Endothelial cell of umbilical vein (primary cell): Measurements from ENCODE around the gene DNMT3B. TPM values are rescaled to one million over a fixed set of nuclear protein-coding genes. Genes with fewer than 3 reads are reported as not detected.

Source experiments
- BruUV-seq: library from RNA; stranded (reverse); fragments of 400-500 nt; replicated peaks from 2 replicates; lab custom pipeline; 2021; lab: Mats Ljungman, UMichigan
- CTCF ChIA-PET: fragments of 300-600, 350-600 bp; sonication (Branson Sonifier 250); formaldehyde crosslinking; loops from one replicate; lab custom pipeline; 2021; ENCODE audit warnings: antibody characterized with exemption, inconsistent platforms; lab: Charles Lee
- POLR2A ChIA-PET: fragments of 300-600, 350-600 bp; sonication (Branson Sonifier 250); formaldehyde crosslinking; loops from one replicate; lab custom pipeline; 2021; ENCODE audit warnings: antibody characterized with exemption, inconsistent platforms; lab: Charles Lee
- DNase-seq: peaks from one replicate; pipeline ENCODE4 v3.0.0-alpha.2; 2011; ENCODE audit warnings: low read depth, low spot score
- FAIRE-seq: peaks from 2 replicates; lab custom pipeline; 2011; peaks lifted over from hg19 to GRCh38; lab: Jason Lieb, UNC
- H2AFZ ChIP-seq: 2 replicates; pipeline ENCODE4 v1.6.0; 2012; ENCODE audit warnings: low read depth, low read length, control low read depth, inconsistent platforms
- H3K27ac ChIP-seq: 2 replicates; pipeline ENCODE4 v1.5.1; 2011; ENCODE audit warnings: low read depth, mild to moderate bottlenecking, control low read depth, low read length, moderate library complexity; ENCODE audit not compliant: insufficient read depth
- H3K27me3 ChIP-seq, 2 experiments: 2 replicates each; pipeline versions ENCODE4 v1.6.0 to v1.6.1; 2011; ENCODE audit warnings: low read length in 2 of 2, mixed read lengths in 1 of 2; ENCODE audit not compliant: control insufficient read depth in 2 of 2, insufficient read depth in 2 of 2
- H3K36me3 ChIP-seq, 2 experiments: 2 replicates in 1 of 2; 3 replicates in 1 of 2; pipeline ENCODE4 v1.5.1; 2011; ENCODE audit warnings: low read length in 2 of 2, mild to moderate bottlenecking in 1 of 2, moderate library complexity in 1 of 2; ENCODE audit not compliant: control insufficient read depth in 2 of 2, insufficient read depth in 2 of 2; ENCODE audit errors: extremely low read depth in 1 of 2
- H3K4me1 ChIP-seq: 3 replicates; pipeline ENCODE4 v1.5.1; 2011; ENCODE audit warnings: mild to moderate bottlenecking, low read length; ENCODE audit not compliant: control insufficient read depth, insufficient read depth; ENCODE audit errors: extremely low read depth
- H3K4me2 ChIP-seq: 2 replicates; pipeline ENCODE4 v1.6.1; 2011; ENCODE audit warnings: low read length, control low read depth, mixed read lengths; ENCODE audit not compliant: insufficient read depth
- H3K4me3 ChIP-seq, 3 experiments: fragments of 200-600 bp in 1 of 3; sonication (generic), shearing (Covaris generic) in 1 of 3; replicated peaks in 1 of 3; 2 replicates each; pipeline ENCODE4 v1.5.1; 2011 to 2016; ENCODE audit warnings: control low read depth in 3 of 3, low read length in 3 of 3, mild to moderate bottlenecking in 2 of 3, inconsistent platforms in 1 of 3, low read depth in 1 of 3, moderate library complexity in 1 of 3; ENCODE audit not compliant: insufficient read depth in 1 of 3
- H3K79me2 ChIP-seq: 2 replicates; pipeline ENCODE4 v1.6.0; 2012; ENCODE audit warnings: low read length, inconsistent platforms; ENCODE audit not compliant: control insufficient read depth, insufficient read depth
- H3K9ac ChIP-seq: replicated peaks from 2 replicates; pipeline ENCODE3; 2011; ENCODE audit warnings: low read length, control low read depth; ENCODE audit not compliant: insufficient read depth; ENCODE audit errors: extremely low read depth
- H3K9me1 ChIP-seq: replicated peaks from 3 replicates; pipeline ENCODE4 v1.6.0; 2011; ENCODE audit warnings: mild to moderate bottlenecking, low read length; ENCODE audit not compliant: control insufficient read depth, insufficient read depth; ENCODE audit errors: extremely low read depth
- H3K9me3 ChIP-seq: replicated peaks from 2 replicates; pipeline ENCODE4 v1.5.1; 2012; ENCODE audit warnings: low read length, inconsistent platforms; ENCODE audit not compliant: control insufficient read depth, insufficient read depth
- H4K20me1 ChIP-seq: replicated peaks from 2 replicates; pipeline ENCODE3; 2011; ENCODE audit warnings: mild to moderate bottlenecking, low read length; ENCODE audit not compliant: control insufficient read depth, insufficient read depth; ENCODE audit errors: extremely low read depth
- CTCF ChIP-seq, 2 donors: IDR thresholded peaks; 1 replicate in 1 of 2; 2 replicates in 1 of 2; pipeline ENCODE4 v1.5.1; 2011; ENCODE audit warnings: low read length in 2 of 2, mild to moderate bottlenecking in 2 of 2, moderate library complexity in 2 of 2, control low read depth in 1 of 2, inconsistent platforms in 1 of 2, low read depth in 1 of 2; ENCODE audit not compliant: insufficient read depth in 1 of 2; ENCODE audit errors: extremely low read depth in 1 of 2
- EZH2 ChIP-seq: IDR thresholded peaks from 2 replicates; pipeline ENCODE4 v1.6.1; 2012; ENCODE audit warnings: borderline replicate concordance, low read depth, mild to moderate bottlenecking, moderate library complexity, low read length, inconsistent platforms; ENCODE audit not compliant: severe bottlenecking
- FOS ChIP-seq: IDR thresholded peaks from 2 replicates; pipeline ENCODE4 v1.6.1; 2011; ENCODE audit warnings: mild to moderate bottlenecking, low read length, moderate library complexity, borderline replicate concordance; ENCODE audit not compliant: insufficient read depth
- GATA2 ChIP-seq: IDR thresholded peaks from 2 replicates; pipeline ENCODE4 v1.7.0; 2011; ENCODE audit warnings: low read depth, mild to moderate bottlenecking, moderate library complexity, mixed read lengths, low read length; ENCODE audit not compliant: insufficient read length, insufficient read depth
- JUN ChIP-seq: IDR thresholded peaks from 2 replicates; pipeline ENCODE4 v1.6.1; 2011; ENCODE audit warnings: borderline replicate concordance, low read depth; ENCODE audit not compliant: insufficient read length, insufficient read depth
- MYC ChIP-seq: IDR thresholded peaks from one replicate; pipeline ENCODE4 v1.6.1; 2011; ENCODE audit warnings: mild to moderate bottlenecking, low read depth, low read length
- POLR2A ChIP-seq: IDR thresholded peaks from 2 replicates; pipeline ENCODE4 v1.6.1; 2012; ENCODE audit warnings: low read depth, mild to moderate bottlenecking, control low read depth, low read length
- POLR2AphosphoS5 ChIP-seq: IDR thresholded peaks from 2 replicates; pipeline ENCODE4 v1.6.1; 2012; ENCODE audit warnings: low read depth, mild to moderate bottlenecking, control low read depth, low read length, moderate library complexity; ENCODE audit not compliant: insufficient read depth
- dilution Hi-C: fragments of 300-500 bp; cut with MboI; formaldehyde crosslinking; loops from one replicate; pipeline ENCODE4 v1.15.0; 2019; ENCODE audit warnings: low sequenced_read_pairs; ENCODE audit not compliant: extremely low pct_ligation_motif_present
- intact Hi-C: fragments of 100-400 bp; cut with micrococcal nuclease; formaldehyde crosslinking; loops from one replicate; pipeline ENCODE4 v1.10.0; 2022
- polyA plus RNA-seq, 4 experiments: library from polyadenylated mRNA; depleted of rRNA in 3 of 4; stranded (reverse) in 3 of 4; unstranded in 1 of 4; fragments of >200 nt; gene quantifications; 2 replicates each; pipeline versions ENCODE4 v1.2.1 to v1.2.3, GENCODE V29; 2011 to 2012; ENCODE audit warnings: missing spikeins in 1 of 4
- total RNA-seq: library from RNA; stranded (reverse); gene quantifications from 2 replicates; pipeline ENCODE4 v1.2.3, GENCODE V29; 2021
- TF ChIP-seq, protein P1 (sequence below): IDR thresholded peaks from 2 replicates; pipeline ENCODE4 v1.6.1; 2011; ENCODE audit not compliant: insufficient read depth, insufficient read length

The DNMT3B gene
- total and polyA plus RNA-seq, 2 donors (not counting 3 experiments of a cell fraction or from before 2014, with no cell fraction given), result 3.6 to 6.8 TPM

DNA sequence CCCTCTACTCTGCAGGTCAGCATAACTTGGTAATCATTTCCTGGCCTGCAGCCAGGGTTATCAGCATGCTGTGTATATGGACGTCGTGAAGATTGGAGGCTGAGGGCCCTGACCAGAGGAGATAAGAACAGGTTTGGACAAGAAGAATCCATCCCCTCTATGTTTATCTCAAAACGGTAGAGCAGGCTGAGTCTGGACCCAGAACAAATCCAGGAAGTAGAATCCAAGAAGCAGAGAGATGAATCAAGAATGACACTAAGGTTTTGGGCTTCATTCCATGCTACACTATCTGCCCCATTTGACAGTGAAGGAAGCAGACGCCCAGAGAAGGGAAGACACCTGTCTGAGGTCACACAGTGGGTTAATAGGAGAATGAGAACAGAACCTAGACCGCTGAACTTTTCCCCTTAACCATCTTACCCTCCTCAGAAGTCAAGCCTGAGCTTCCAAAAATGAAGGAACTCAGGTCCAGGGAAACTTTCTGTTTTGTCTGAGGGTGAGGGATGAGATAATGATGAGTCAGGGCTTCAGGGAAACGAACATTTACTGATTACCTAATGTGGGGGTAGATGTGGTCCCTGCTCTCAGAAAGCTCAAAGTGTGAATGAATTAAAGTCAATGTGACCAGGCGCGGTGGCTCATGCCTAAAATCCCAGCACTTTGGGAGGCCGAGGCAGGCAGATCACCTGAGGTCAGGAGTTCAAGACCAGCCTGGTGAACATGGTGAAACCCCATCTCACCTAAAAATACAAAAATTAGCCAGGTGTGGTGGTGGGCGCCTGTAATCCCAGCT is 9.5 kb upstream of the DNMT3B start:
- Histone ChIP-seq H3K27ac (no peak overlapping the region), H2AFZ (no peak overlapping the region), H3K27me3 (no peaks in the 10 kb centered on the region), H4K20me1 (no peaks in the 10 kb centered on the region), H3K9me1 (no peaks in the 10 kb centered on the region), H3K4me1 (peaks cover 10% of the 10 kb centered on the region), H3K4me3 (no peak overlapping the region), H3K79me2 (no peaks in the 10 kb centered on the region), H3K9me3 (no peaks in the 10 kb centered on the region), H3K4me2 (no peak overlapping the region), H3K36me3 (no peaks in the 10 kb centered on the region), H3K9ac (no peak overlapping the region)
- intact Hi-C loops, result loop anchor here (1.0 kb wide), 1 partner anchor 10 kb away; the partner anchor contains the start of gene DNMT3B
- dilution Hi-C loops, result no loop called here
- ChIA-PET CTCF (interaction anchor here (1.0 kb wide), 1 partner anchor 26 kb away, joined by 5 read pairs; no protein-coding TSS in a partner anchor), POLR2A (no interaction called here)
- no TSS peak for BruUV-seq
- no peak for TF ChIP-seq CTCF (IDR thresholded peaks at IDR 0.05; ENCODE audit: extremely low read depth in 1 of 2, insufficient read depth in 1 of 2, low read depth in 1 of 2, low read length in 2 of 2)
- FAIRE-seq (no peak), DNase-seq (no peak)

- no peak overlapping the region for H3K9ac ChIP-seq
- TF ChIP-seq POLR2A (no peak), EZH2 (no peak), JUN (no peak), MYC (no peak), FOS (no peak), POLR2AphosphoS5 (no peak), GATA2 (no peak), CTCF (IDR thresholded peaks at IDR 0.05; ENCODE audit: extremely low read depth in 1 of 2, insufficient read depth in 1 of 2, low read depth in 1 of 2, low read length in 2 of 2) (no peak)
- TF ChIP-seq, protein P1, sequence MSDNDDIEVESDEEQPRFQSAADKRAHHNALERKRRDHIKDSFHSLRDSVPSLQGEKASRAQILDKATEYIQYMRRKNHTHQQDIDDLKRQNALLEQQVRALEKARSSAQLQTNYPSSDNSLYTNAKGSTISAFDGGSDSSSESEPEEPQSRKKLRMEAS, result no peak
- H3K4me1 ChIP-seq, result peaks cover 10% of the 10 kb centered on the region
- no peaks in the 10 kb centered on the region for H3K79me2 ChIP-seq
- no peaks in the 10 kb centered on the region for H3K9me3 ChIP-seq
- no peak for FAIRE-seq
- no peaks in the 10 kb centered on the region for H3K9me1 ChIP-seq
- no peaks in the 10 kb centered on the region for H3K27me3 ChIP-seq
- H3K4me3 ChIP-seq, result no peak overlapping the region
- intact Hi-C loops (loop anchor here (1.0 kb wide), 1 partner anchor 9 kb away; the partner anchor contains the start of gene DNMT3B), dilution Hi-C loops (no loop called here)
- H2AFZ ChIP-seq, result no peak overlapping the region
- ChIA-PET POLR2A (no interaction called here), CTCF (no interaction called here)
- H3K27ac ChIP-seq, result no peak overlapping the region
- no peaks in the 10 kb centered on the region for H4K20me1 ChIP-seq
- no peak for DNase-seq
- H3K36me3 ChIP-seq, result no peaks in the 10 kb centered on the region
- no peak overlapping the region for H3K4me2 ChIP-seq
- no TSS peak for BruUV-seq
Observed at GRCh38 chr20:32753731-32754130, 8.5 kb upstream of the DNMT3B start.
